HG02798 (cell line): Measurements from ENCODE around the gene CST9L.

Source experiments
- ATAC-seq: cut with Tn5 transposase; IDR thresholded peaks from one replicate; pipeline ENCODE4 v1.9.1; 2021; ENCODE audit warnings: mild to moderate bottlenecking; ENCODE audit not compliant: unreplicated experiment, poor library complexity

The CST9L gene

GRCh38 chr20:23568320-23568970 lies at the start of gene CST9L:
CST9L (minus strand) TSS chr20:23568484; CDS start chr20:23568450, 34 bp downstream.
- no peak for ATAC-seq

GRCh38 chr20:23614163-23614562 lies 45.9 kb upstream of the CST9L start:
- ATAC-seq, result no peak

GRCh38 chr20:23613676-23614075 lies 45.4 kb upstream of the CST9L start:
- no peak for ATAC-seq

GRCh38 chr20:23612396-23612795 lies 44.1 kb upstream of the CST9L start:
- no peak for ATAC-seq

- ATAC-seq, result no peak
Observed at GRCh38 chr20:23609486-23610109, 41.3 kb upstream of the CST9L start.

- ATAC-seq, result no peak
Observed at GRCh38 chr20:23608251-23608846, 40.1 kb upstream of the CST9L start.

GRCh38 chr20:23607497-23608245 lies 39.4 kb upstream of the CST9L start:
- no peak for ATAC-seq

GRCh38 chr20:23606652-23607049 lies 38.4 kb upstream of the CST9L start:
- peak; percentile 93 for ATAC-seq

- no peak for ATAC-seq
Observed at GRCh38 chr20:23605867-23606651, 37.8 kb upstream of the CST9L start, which contains the start of gene CST9. CST9 (minus strand) TSS chr20:23605917; CDS start chr20:23605864, 53 bp downstream.

GRCh38 chr20:23604306-23604705 lies 36.0 kb upstream of the CST9L start:
- no peak for ATAC-seq

- ATAC-seq, result no peak
Observed at GRCh38 chr20:23603321-23603720, 35.0 kb upstream of the CST9L start.

- ATAC-seq, result no peak
Observed at GRCh38 chr20:23602699-23603098, 34.4 kb upstream of the CST9L start.

GRCh38 chr20:23602241-23602640 lies 34.0 kb upstream of the CST9L start:
- no peak for ATAC-seq

GRCh38 chr20:23601715-23602114 lies 33.4 kb upstream of the CST9L start:
- ATAC-seq, result no peak

- ATAC-seq, result no peak
Observed at GRCh38 chr20:23598481-23598880, 30.2 kb upstream of the CST9L start.

- no peak for ATAC-seq
Observed at GRCh38 chr20:23596579-23597250, 28.4 kb upstream of the CST9L start.

GRCh38 chr20:23595941-23596340 lies 27.7 kb upstream of the CST9L start:
- no peak for ATAC-seq

GRCh38 chr20:23588434-23589403 lies 20.4 kb upstream of the CST9L start:
- ATAC-seq, result no peak

GRCh38 chr20:23587631-23588030 lies 19.3 kb upstream of the CST9L start:
- no peak for ATAC-seq
